ENCODE measurements around the gene PSMB5.

PSMB5 gene

GRCh38 chr14:23070262-23071129, 35.8 kb upstream of the PSMB5 start:
- Histone ChIP-seq H3K9me3 (ENCODE audit: control insufficient read depth in 1 of 2, low read length in 2 of 2) (no peaks in the 10 kb centered on the region), H3K27me3 (ENCODE audit: control insufficient read depth in 1 of 2, insufficient read depth in 2 of 2, low read length in 2 of 2) (no peaks in the 10 kb centered on the region), H3K27ac (ENCODE audit: low read depth, low read length) (no peak overlapping the region), H3K9ac (ENCODE audit: low read depth in 1 of 2, low read length in 2 of 2) (peak overlapping the region; percentile 85 to 88), H3K36me3 (ENCODE audit: control insufficient read depth in 1 of 2, insufficient read depth in 2 of 2, low read length in 2 of 2) (peaks cover 39 to 55% of the 10 kb centered on the region in 2 donors), H3K4me1 (ENCODE audit: control insufficient read depth in 1 of 2, insufficient read depth in 2 of 2, low read length in 2 of 2) (peaks cover 27 to 38% of the 10 kb centered on the region in 2 donors), H3K4me3 (ENCODE audit: low read depth in 1 of 2, low read length in 2 of 2) (peak overlapping the region; percentile 95)

- Histone ChIP-seq H3K36me3 (ENCODE audit: control insufficient read depth in 1 of 2, insufficient read depth in 2 of 2, low read length in 2 of 2) (peaks cover 32 to 56% of the 10 kb centered on the region in 2 donors), H3K4me1 (ENCODE audit: control insufficient read depth in 1 of 2, insufficient read depth in 2 of 2, low read length in 2 of 2) (peaks cover 27 to 38% of the 10 kb centered on the region in 2 donors), H3K27me3 (ENCODE audit: control insufficient read depth in 1 of 2, insufficient read depth in 2 of 2, low read length in 2 of 2) (no peaks in the 10 kb centered on the region), H3K27ac (ENCODE audit: low read depth, low read length) (no peak overlapping the region), H3K4me3 (ENCODE audit: low read depth in 1 of 2, low read length in 2 of 2) (no peak overlapping the region), H3K9me3 (ENCODE audit: control insufficient read depth in 1 of 2, low read length in 2 of 2) (no peaks in the 10 kb centered on the region), H3K9ac (ENCODE audit: low read depth in 1 of 2, low read length in 2 of 2) (peak overlapping the region in 1 of 2 donors; percentile 34)
Measured at GRCh38 chr14:23069413-23069806, 34.7 kb upstream of the PSMB5 start.

GRCh38 chr14:23068789-23069412, 34.2 kb upstream of the PSMB5 start:
- peak overlapping the region in 1 of 2 donors; percentile 34 for H3K9ac ChIP-seq (ENCODE audit: low read depth in 1 of 2, low read length in 2 of 2)
- H3K36me3 ChIP-seq (ENCODE audit: control insufficient read depth in 1 of 2, insufficient read depth in 2 of 2, low read length in 2 of 2): peaks cover 35 to 59% of the 10 kb centered on the region in 2 donors
- no peak overlapping the region for H3K27ac ChIP-seq (ENCODE audit: low read depth, low read length)
- H3K9me3 ChIP-seq (ENCODE audit: control insufficient read depth in 1 of 2, low read length in 2 of 2): no peaks in the 10 kb centered on the region
- no peak overlapping the region for H3K4me3 ChIP-seq (ENCODE audit: low read depth in 1 of 2, low read length in 2 of 2)
- no peaks in the 10 kb centered on the region for H3K27me3 ChIP-seq (ENCODE audit: control insufficient read depth in 1 of 2, insufficient read depth in 2 of 2, low read length in 2 of 2)
- peaks cover 27 to 38% of the 10 kb centered on the region in 2 donors for H3K4me1 ChIP-seq (ENCODE audit: control insufficient read depth in 1 of 2, insufficient read depth in 2 of 2, low read length in 2 of 2)

GRCh38 chr14:23067847-23068788, 33.4 kb upstream of the PSMB5 start:
- H3K4me1 ChIP-seq (ENCODE audit: control insufficient read depth in 1 of 2, insufficient read depth in 2 of 2, low read length in 2 of 2): peaks cover 25 to 38% of the 10 kb centered on the region in 2 donors
- H3K4me3 ChIP-seq (ENCODE audit: low read depth in 1 of 2, low read length in 2 of 2): no peak overlapping the region
- H3K9me3 ChIP-seq (ENCODE audit: control insufficient read depth in 1 of 2, low read length in 2 of 2): no peaks in the 10 kb centered on the region
- H3K27me3 ChIP-seq (ENCODE audit: control insufficient read depth in 1 of 2, insufficient read depth in 2 of 2, low read length in 2 of 2): no peaks in the 10 kb centered on the region
- peaks cover 43 to 66% of the 10 kb centered on the region in 2 donors for H3K36me3 ChIP-seq (ENCODE audit: control insufficient read depth in 1 of 2, insufficient read depth in 2 of 2, low read length in 2 of 2)
- no peak overlapping the region for H3K27ac ChIP-seq (ENCODE audit: low read depth, low read length)
- no peak overlapping the region for H3K9ac ChIP-seq (ENCODE audit: low read depth in 1 of 2, low read length in 2 of 2)

- no peak overlapping the region for H3K9ac ChIP-seq (ENCODE audit: low read depth in 1 of 2, low read length in 2 of 2)
- peaks cover 15 to 28% of the 10 kb centered on the region in 2 donors for H3K4me1 ChIP-seq (ENCODE audit: control insufficient read depth in 1 of 2, insufficient read depth in 2 of 2, low read length in 2 of 2)
- no peaks in the 10 kb centered on the region for H3K27me3 ChIP-seq (ENCODE audit: control insufficient read depth in 1 of 2, insufficient read depth in 2 of 2, low read length in 2 of 2)
- peaks cover 46 to 69% of the 10 kb centered on the region in 2 donors for H3K36me3 ChIP-seq (ENCODE audit: control insufficient read depth in 1 of 2, insufficient read depth in 2 of 2, low read length in 2 of 2)
- no peak overlapping the region for H3K27ac ChIP-seq (ENCODE audit: low read depth, low read length)
- H3K4me3 ChIP-seq (ENCODE audit: low read depth in 1 of 2, low read length in 2 of 2): no peak overlapping the region
- H3K9me3 ChIP-seq (ENCODE audit: control insufficient read depth in 1 of 2, low read length in 2 of 2): no peaks in the 10 kb centered on the region
Measured at GRCh38 chr14:23066855-23067744, 32.4 kb upstream of the PSMB5 start.

GRCh38 chr14:23066368-23066767, 31.7 kb upstream of the PSMB5 start:
- no peaks in the 10 kb centered on the region for H3K9me3 ChIP-seq (ENCODE audit: control insufficient read depth in 1 of 2, low read length in 2 of 2)
- H3K36me3 ChIP-seq (ENCODE audit: control insufficient read depth in 1 of 2, insufficient read depth in 2 of 2, low read length in 2 of 2): peaks cover 49 to 68% of the 10 kb centered on the region in 2 donors
- H3K4me3 ChIP-seq (ENCODE audit: low read depth in 1 of 2, low read length in 2 of 2): no peak overlapping the region
- H3K4me1 ChIP-seq (ENCODE audit: control insufficient read depth in 1 of 2, insufficient read depth in 2 of 2, low read length in 2 of 2): peaks cover 9 to 22% of the 10 kb centered on the region in 2 donors
- H3K9ac ChIP-seq (ENCODE audit: low read depth in 1 of 2, low read length in 2 of 2): no peak overlapping the region
- no peak overlapping the region for H3K27ac ChIP-seq (ENCODE audit: low read depth, low read length)
- H3K27me3 ChIP-seq (ENCODE audit: control insufficient read depth in 1 of 2, insufficient read depth in 2 of 2, low read length in 2 of 2): no peaks in the 10 kb centered on the region

- Histone ChIP-seq H3K9ac (ENCODE audit: low read depth in 1 of 2, low read length in 2 of 2) (no peak overlapping the region), H3K4me3 (ENCODE audit: low read depth in 1 of 2, low read length in 2 of 2) (no peak overlapping the region), H3K9me3 (ENCODE audit: control insufficient read depth in 1 of 2, low read length in 2 of 2) (no peaks in the 10 kb centered on the region), H3K27ac (ENCODE audit: low read depth, low read length) (no peak overlapping the region), H3K36me3 (ENCODE audit: control insufficient read depth in 1 of 2, insufficient read depth in 2 of 2, low read length in 2 of 2) (peaks cover 63 to 91% of the 10 kb centered on the region in 2 donors), H3K27me3 (ENCODE audit: control insufficient read depth in 1 of 2, insufficient read depth in 2 of 2, low read length in 2 of 2) (no peaks in the 10 kb centered on the region), H3K4me1 (ENCODE audit: control insufficient read depth in 1 of 2, insufficient read depth in 2 of 2, low read length in 2 of 2) (peaks cover 0 to 4% of the 10 kb centered on the region in 2 donors)
Measured at GRCh38 chr14:23063601-23064000, 28.9 kb upstream of the PSMB5 start.

GRCh38 chr14:23062002-23062401, 27.3 kb upstream of the PSMB5 start:
- peaks cover 4 to 5% of the 10 kb centered on the region in 2 donors for H3K4me1 ChIP-seq (ENCODE audit: control insufficient read depth in 1 of 2, insufficient read depth in 2 of 2, low read length in 2 of 2)
- H3K9ac ChIP-seq (ENCODE audit: low read depth in 1 of 2, low read length in 2 of 2): no peak overlapping the region
- no peaks in the 10 kb centered on the region for H3K27me3 ChIP-seq (ENCODE audit: control insufficient read depth in 1 of 2, insufficient read depth in 2 of 2, low read length in 2 of 2)
- H3K36me3 ChIP-seq (ENCODE audit: control insufficient read depth in 1 of 2, insufficient read depth in 2 of 2, low read length in 2 of 2): peaks cover 51 to 76% of the 10 kb centered on the region in 2 donors
- no peak overlapping the region for H3K27ac ChIP-seq (ENCODE audit: low read depth, low read length)
- H3K9me3 ChIP-seq (ENCODE audit: control insufficient read depth in 1 of 2, low read length in 2 of 2): no peaks in the 10 kb centered on the region
- no peak overlapping the region for H3K4me3 ChIP-seq (ENCODE audit: low read depth in 1 of 2, low read length in 2 of 2)

Data from duodenal mucosa (tissue), 2 donors.